Vagina (tissue), 2 donors: Measurements from ENCODE around the gene ITGAL. TPM values are rescaled to one million over a fixed set of nuclear protein-coding genes. Genes with fewer than 3 reads are reported as not detected.

Experiments used
- DNase-seq, 2 donors: peaks; one replicate each; pipeline ENCODE4 v3.0.0-alpha.2; 2017; ENCODE audit errors: extremely low spot score in 2 of 2
- H3K27ac ChIP-seq: fragments of 200-600 bp; sonication (generic); one replicate; pipeline ENCODE4 v1.5.1; 2019
- H3K27me3 ChIP-seq: fragments of 200-600 bp; sonication (generic); one replicate; pipeline ENCODE4 v1.5.1; 2019
- H3K36me3 ChIP-seq, 2 donors: fragments of 200-600 bp; sonication (generic); one replicate each; pipeline ENCODE4 v1.5.1; 2017 to 2019
- H3K4me1 ChIP-seq: fragments of 200-600 bp; sonication (generic); one replicate; pipeline ENCODE4 v1.5.1; 2019
- H3K4me3 ChIP-seq, 2 donors: fragments of 200-600 bp; sonication (generic); 1 replicate in 1 of 2; 2 replicates in 1 of 2; pipeline ENCODE4 v1.5.1; 2016 to 2019
- H3K9me3 ChIP-seq: fragments of 200-600 bp; sonication (generic); one replicate; pipeline ENCODE4 v1.5.1; 2019
- POLR2A ChIP-seq, 2 donors: fragments of 450-650 bp; IDR thresholded peaks; one replicate each; pipeline ENCODE4 v1.6.1; 2017; ENCODE audit warnings: antibody characterized with exemption in 2 of 2, mild to moderate bottlenecking in 2 of 2, moderate library complexity in 2 of 2
- POLR2AphosphoS5 ChIP-seq, 2 donors: sonication (generic); formaldehyde crosslinking; IDR thresholded peaks; one replicate each; pipeline ENCODE4 v1.9.0; 2017; ENCODE audit warnings: antibody characterized with exemption in 2 of 2, mild to moderate bottlenecking in 2 of 2, low read depth in 1 of 2; ENCODE audit not compliant: insufficient read depth in 1 of 2
- intact Hi-C: fragments of 100-400 bp; cut with DNase I; formaldehyde crosslinking; loops from one replicate; pipeline ENCODE4 v1.15.1; 2023
- total RNA-seq: library from RNA; depleted of rRNA; stranded (reverse); fragments of >200 nt; gene quantifications from one replicate; pipeline ENCODE4 v1.2.3, GENCODE V29; 2016
- TF ChIP-seq, protein P1 (sequence below), 3 experiments: fragments of 450-650 bp in 2 of 3; fragments of 200-600 bp in 1 of 3; sonication (generic) in 1 of 3; IDR thresholded peaks; one replicate each; pipeline ENCODE4 v1.5.1; 2017 to 2019; ENCODE audit warnings: antibody characterized with exemption in 3 of 3, mild to moderate bottlenecking in 2 of 3, moderate library complexity in 2 of 3

Gene ITGAL
- total RNA-seq, 1 donor from 2014 or later: 5.4 TPM

DNA sequence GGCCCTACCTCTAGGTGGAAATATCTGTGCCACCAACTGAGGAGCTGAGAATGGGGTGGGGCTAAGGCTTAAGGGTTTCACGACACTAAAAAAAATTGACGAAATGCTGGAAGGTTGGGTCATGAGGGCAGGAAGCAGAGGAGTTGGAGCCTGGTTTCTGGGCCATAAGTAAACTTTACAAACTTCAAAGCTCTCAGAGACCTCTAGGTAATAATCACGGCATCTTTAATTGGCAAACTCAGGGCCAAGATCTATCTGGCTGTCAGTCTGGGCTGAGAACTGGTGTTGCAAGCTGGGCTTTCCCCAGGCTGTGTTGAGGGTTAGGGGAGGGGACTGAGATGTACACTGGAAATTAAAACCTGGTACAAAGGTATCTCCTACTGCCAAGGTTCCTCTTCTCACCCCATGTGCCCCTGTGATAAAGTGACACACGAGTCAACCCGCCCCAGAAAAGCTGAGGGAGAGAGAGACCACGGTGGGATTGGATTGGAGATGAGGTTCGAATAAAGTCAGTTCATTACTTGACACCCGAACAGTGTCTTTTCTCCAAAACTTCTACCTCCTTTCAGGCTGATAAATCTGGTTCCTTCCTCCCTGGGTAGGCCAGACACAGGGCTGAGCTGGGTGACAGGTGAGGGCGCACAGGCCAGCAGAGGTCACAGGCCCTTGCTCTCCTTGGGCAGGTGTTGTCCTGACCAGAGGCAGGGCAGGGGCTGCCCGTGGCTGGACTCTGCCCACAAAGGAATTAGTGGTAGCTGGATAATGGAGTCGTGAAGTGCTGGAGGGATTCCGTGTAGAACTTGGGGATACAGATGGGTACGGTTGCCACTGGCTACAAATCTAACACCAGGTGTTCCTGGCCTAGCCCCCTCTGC, 57.9 kb downstream of the ITGAL start:
- Histone ChIP-seq H3K27ac (no peak overlapping the region), H3K9me3 (no peaks in the 10 kb centered on the region), H3K4me1 (peaks cover 47% of the 10 kb centered on the region), H3K4me3 (no peak overlapping the region), H3K36me3 (peaks cover 0 to 10% of the 10 kb centered on the region in 2 donors), H3K27me3 (no peaks in the 10 kb centered on the region)
- intact Hi-C loops: loop anchor here (10.0 kb wide), 2 partner anchors 54 to 86 kb away; partner anchors contain the start of genes SEPHS2 and ZNF785
- TF ChIP-seq POLR2A (IDR thresholded peaks at IDR 0.05): no peak
- TF ChIP-seq, protein P1, sequence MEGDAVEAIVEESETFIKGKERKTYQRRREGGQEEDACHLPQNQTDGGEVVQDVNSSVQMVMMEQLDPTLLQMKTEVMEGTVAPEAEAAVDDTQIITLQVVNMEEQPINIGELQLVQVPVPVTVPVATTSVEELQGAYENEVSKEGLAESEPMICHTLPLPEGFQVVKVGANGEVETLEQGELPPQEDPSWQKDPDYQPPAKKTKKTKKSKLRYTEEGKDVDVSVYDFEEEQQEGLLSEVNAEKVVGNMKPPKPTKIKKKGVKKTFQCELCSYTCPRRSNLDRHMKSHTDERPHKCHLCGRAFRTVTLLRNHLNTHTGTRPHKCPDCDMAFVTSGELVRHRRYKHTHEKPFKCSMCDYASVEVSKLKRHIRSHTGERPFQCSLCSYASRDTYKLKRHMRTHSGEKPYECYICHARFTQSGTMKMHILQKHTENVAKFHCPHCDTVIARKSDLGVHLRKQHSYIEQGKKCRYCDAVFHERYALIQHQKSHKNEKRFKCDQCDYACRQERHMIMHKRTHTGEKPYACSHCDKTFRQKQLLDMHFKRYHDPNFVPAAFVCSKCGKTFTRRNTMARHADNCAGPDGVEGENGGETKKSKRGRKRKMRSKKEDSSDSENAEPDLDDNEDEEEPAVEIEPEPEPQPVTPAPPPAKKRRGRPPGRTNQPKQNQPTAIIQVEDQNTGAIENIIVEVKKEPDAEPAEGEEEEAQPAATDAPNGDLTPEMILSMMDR (IDR thresholded peaks at IDR 0.05): no peak
- TF ChIP-seq POLR2AphosphoS5 (IDR thresholded peaks at IDR 0.05; ENCODE audit: insufficient read depth in 1 of 2, low read depth in 1 of 2): no peak
- no peak for DNase-seq

DNA sequence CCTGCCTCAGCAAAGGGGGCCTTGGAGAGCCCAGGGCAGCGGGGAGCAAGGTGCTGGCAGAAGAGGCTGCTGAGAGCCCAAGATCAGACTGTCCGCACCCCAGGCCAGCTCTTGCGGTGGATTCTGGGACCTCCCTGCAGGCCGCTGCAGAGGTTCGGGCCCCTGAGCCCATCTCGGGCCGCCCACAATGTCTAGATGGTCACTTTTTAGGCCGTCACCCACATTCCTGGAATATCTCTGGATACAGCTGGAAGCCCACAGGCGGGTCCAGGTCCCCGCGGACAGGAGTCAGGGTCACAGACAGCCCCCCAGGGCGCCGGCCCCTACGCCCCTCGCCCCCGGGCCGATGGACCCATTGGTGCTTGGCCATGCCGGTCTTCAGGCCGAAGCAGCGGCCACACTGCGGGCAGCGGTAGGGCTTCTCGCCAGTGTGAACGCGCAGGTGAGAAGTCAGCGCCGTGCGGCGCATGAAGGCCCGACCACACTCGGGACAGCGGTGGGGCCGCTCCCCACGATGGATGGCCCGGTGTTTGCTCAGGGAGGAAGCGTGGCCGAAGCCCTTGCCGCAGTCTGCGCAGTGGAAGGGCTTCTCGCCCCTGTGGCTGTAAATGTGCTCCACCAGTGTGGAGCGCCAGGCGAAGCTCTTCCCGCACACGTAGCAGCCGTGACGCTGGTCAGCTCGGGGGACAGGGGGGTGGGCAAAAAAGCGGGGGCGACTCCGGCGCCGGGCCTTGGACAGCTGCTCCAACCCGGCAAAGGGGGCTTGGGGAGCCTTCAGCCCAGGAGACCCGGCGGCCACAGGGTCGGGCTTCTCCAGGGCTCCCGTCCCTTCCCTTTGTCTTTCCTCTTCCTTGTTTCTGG, 60.0 kb downstream of the ITGAL start:
- Histone ChIP-seq H3K4me3 (no peak overlapping the region), H3K9me3 (no peaks in the 10 kb centered on the region), H3K36me3 (peaks cover 0 to 10% of the 10 kb centered on the region in 2 donors), H3K27ac (no peak overlapping the region), H3K27me3 (no peaks in the 10 kb centered on the region), H3K4me1 (peaks cover 51% of the 10 kb centered on the region)
- intact Hi-C loops: loop anchor here (10.0 kb wide), 2 partner anchors 52 to 88 kb away; partner anchors contain the start of genes SEPHS2 and ZNF785
- DNase-seq: no peak
- TF ChIP-seq POLR2AphosphoS5 (IDR thresholded peaks at IDR 0.05; ENCODE audit: insufficient read depth in 1 of 2, low read depth in 1 of 2) (no peak), POLR2A (IDR thresholded peaks at IDR 0.05) (no peak)
- TF ChIP-seq, protein P1 (IDR thresholded peaks at IDR 0.05): no peak

DNA sequence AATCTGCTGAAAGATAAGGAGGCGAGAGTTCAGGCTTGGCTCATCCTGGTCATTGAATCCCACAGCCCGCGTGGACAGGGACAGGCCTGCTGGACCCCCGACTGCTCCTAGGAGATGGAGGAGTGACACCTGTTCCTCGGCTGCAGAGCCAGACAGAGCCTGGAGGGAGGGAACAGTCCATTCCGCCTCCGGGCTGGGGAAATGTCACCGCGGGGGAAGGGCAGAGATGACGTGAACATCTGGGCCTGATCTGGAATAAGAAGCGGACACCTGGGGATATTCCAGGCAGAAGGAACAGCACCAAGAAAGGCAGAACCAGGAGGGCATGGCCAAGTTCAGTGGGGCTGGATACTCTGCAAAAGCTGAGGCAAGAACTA, 60.6 kb downstream of the ITGAL start:
- Histone ChIP-seq H3K4me3 (no peak overlapping the region), H3K4me1 (peaks cover 44% of the 10 kb centered on the region), H3K36me3 (peaks cover 0 to 10% of the 10 kb centered on the region in 2 donors), H3K27me3 (no peaks in the 10 kb centered on the region), H3K27ac (no peak overlapping the region), H3K9me3 (no peaks in the 10 kb centered on the region)
- intact Hi-C loops: loop anchor here (10.0 kb wide), 2 partner anchors 52 to 88 kb away; partner anchors contain the start of genes SEPHS2 and ZNF785
- TF ChIP-seq, protein P1 (IDR thresholded peaks at IDR 0.05): no peak
- no peak for TF ChIP-seq POLR2AphosphoS5 (IDR thresholded peaks at IDR 0.05; ENCODE audit: insufficient read depth in 1 of 2, low read depth in 1 of 2)
- no peak for DNase-seq

DNA sequence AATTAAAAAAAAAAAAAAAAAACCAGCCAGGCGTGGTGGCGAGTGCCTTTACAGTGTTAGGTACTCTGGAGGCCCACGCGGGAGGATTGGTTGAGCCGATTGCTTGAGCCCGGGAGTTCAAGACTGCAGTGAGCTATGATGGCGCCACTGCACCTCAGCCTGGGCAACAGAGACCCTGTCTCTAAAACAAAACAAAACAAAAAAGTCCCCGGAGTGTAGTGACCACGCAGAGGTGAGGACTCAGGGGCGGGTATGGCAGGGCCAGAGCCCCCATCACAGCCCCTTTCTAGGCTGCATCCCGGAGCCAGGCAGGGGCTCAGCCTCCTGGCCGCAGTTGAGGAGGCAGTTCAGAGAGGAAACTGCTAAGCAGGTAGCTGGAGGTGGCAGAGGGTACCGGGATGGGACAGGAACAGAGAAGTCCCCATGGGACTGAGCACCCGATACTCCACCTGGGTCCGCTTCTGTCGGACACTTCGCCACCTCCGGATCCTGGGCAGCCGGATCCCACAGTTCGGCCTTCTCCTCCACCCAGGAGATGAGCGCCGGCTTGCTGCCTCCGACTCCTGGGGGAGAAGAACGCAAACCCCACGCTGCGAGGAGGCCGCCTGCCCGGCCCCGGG, 61.3 kb downstream of the ITGAL start:
- peaks cover 38% of the 10 kb centered on the region for H3K4me1 ChIP-seq

More for the DNA sequence above, 61.3 kb downstream of the ITGAL start:
- Histone ChIP-seq H3K36me3 (peaks cover 0 to 10% of the 10 kb centered on the region in 2 donors), H3K4me3 (peak overlapping the region; percentile 90 to 92), H3K27ac (peak overlapping the region; percentile 92), H3K9me3 (no peaks in the 10 kb centered on the region), H3K27me3 (no peaks in the 10 kb centered on the region)
- TF ChIP-seq POLR2A (IDR thresholded peaks at IDR 0.05) (no peak), POLR2AphosphoS5 (IDR thresholded peaks at IDR 0.05; ENCODE audit: insufficient read depth in 1 of 2, low read depth in 1 of 2) (no peak)
- TF ChIP-seq, protein P1 (IDR thresholded peaks at IDR 0.05): no peak
- DNase-seq: no peak
- intact Hi-C loops: loop anchor here (2.0 to 10.0 kb wide), 3 partner anchors 25 to 89 kb away; partner anchors contain the start of genes SEPHS2, ZNF764 and ZNF785
